BJ (cell line): ENCODE data around the gene NDUFB7. TPM values are rescaled to one million over a fixed set of nuclear protein-coding genes. Genes with fewer than 3 reads are reported as not detected.
A peak's percentile ranks its signal among the peaks of the same experiment; 100 is the strongest.
"Not testable (repeated sequence)": the region's sequence is repeated elsewhere in the genome, so short reads cannot be mapped to it uniquely, and the experiment has no call there.

Source experiments
- CTCF ChIA-PET: fragments of 350-600 bp; formaldehyde crosslinking; extraction: SDS; loops from one replicate; lab custom pipeline; 2021; ENCODE audit warnings: antibody characterized with exemption, inconsistent platforms; lab: Yijun Ruan, JAX
- POLR2A ChIA-PET: fragments of 300-600 bp; sonication (Branson Sonifier 250); formaldehyde crosslinking; extraction: SDS; loops from one replicate; lab custom pipeline; 2021; ENCODE audit warnings: antibody characterized with exemption; lab: Charles Lee
- DNase-seq: peaks from one replicate; pipeline ENCODE4 v3.0.0-alpha.2; 2011; ENCODE audit warnings: low read depth
- H3K27me3 ChIP-seq: 2 replicates; pipeline ENCODE4 v1.6.0; 2011; ENCODE audit warnings: low read length; ENCODE audit not compliant: control insufficient read depth, insufficient read depth
- H3K36me3 ChIP-seq: 2 replicates; pipeline ENCODE4 v1.5.1; 2011; ENCODE audit warnings: low read length; ENCODE audit not compliant: control insufficient read depth, insufficient read depth
- H3K4me3 ChIP-seq: 2 replicates; pipeline ENCODE4 v1.5.1; 2011; ENCODE audit warnings: low read depth, mild to moderate bottlenecking, control low read depth, low read length
- polyA plus RNA-seq: library from polyadenylated mRNA; depleted of rRNA; stranded (reverse); fragments of >200 nt; gene quantifications from 2 replicates; pipeline ENCODE4 v1.2.3, GENCODE V29; 2011
- TF ChIP-seq, protein P1 (sequence below): IDR thresholded peaks from 2 replicates; pipeline ENCODE4 v1.5.1; 2011; ENCODE audit warnings: low read depth, mild to moderate bottlenecking, control low read depth, inconsistent platforms, low read length, moderate library complexity; ENCODE audit not compliant: insufficient read depth

NDUFB7 gene
- polyA plus RNA-seq, 1 experiment = 147 TPM

DNA sequence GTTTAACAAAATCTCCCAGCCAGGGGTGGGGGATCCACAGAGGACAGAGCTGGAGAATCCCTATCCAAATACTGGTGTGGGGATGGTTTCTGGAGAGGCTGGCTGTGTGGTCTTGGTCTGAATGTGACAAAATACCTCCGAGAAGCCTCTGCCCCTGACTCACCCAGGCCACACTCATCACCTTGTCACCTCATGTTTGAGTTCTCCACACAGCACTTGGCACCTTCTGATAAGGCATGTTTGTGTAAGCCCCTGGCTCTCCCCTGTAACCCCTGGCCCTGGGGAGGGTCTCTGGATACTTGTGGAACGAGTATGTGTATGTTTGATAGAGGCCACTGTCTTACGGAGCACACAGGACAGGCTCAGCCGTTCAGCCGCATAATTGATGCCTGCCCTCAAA lies 27.8 kb downstream of the NDUFB7 start:
- ChIA-PET CTCF (interaction anchor here (2.4 kb wide), 1 partner anchor 13 kb away, joined by 9 read pairs; no protein-coding TSS in a partner anchor), POLR2A (no interaction called here)
- TF ChIP-seq, protein P1, sequence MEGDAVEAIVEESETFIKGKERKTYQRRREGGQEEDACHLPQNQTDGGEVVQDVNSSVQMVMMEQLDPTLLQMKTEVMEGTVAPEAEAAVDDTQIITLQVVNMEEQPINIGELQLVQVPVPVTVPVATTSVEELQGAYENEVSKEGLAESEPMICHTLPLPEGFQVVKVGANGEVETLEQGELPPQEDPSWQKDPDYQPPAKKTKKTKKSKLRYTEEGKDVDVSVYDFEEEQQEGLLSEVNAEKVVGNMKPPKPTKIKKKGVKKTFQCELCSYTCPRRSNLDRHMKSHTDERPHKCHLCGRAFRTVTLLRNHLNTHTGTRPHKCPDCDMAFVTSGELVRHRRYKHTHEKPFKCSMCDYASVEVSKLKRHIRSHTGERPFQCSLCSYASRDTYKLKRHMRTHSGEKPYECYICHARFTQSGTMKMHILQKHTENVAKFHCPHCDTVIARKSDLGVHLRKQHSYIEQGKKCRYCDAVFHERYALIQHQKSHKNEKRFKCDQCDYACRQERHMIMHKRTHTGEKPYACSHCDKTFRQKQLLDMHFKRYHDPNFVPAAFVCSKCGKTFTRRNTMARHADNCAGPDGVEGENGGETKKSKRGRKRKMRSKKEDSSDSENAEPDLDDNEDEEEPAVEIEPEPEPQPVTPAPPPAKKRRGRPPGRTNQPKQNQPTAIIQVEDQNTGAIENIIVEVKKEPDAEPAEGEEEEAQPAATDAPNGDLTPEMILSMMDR = no peak
- Histone ChIP-seq H3K4me3 (no peak overlapping the region), H3K36me3 (no peaks in the 10 kb centered on the region; the same call in 1 of the 2 replicates), H3K27me3 (no peaks in the 10 kb centered on the region)
- DNase-seq = no peak

DNA sequence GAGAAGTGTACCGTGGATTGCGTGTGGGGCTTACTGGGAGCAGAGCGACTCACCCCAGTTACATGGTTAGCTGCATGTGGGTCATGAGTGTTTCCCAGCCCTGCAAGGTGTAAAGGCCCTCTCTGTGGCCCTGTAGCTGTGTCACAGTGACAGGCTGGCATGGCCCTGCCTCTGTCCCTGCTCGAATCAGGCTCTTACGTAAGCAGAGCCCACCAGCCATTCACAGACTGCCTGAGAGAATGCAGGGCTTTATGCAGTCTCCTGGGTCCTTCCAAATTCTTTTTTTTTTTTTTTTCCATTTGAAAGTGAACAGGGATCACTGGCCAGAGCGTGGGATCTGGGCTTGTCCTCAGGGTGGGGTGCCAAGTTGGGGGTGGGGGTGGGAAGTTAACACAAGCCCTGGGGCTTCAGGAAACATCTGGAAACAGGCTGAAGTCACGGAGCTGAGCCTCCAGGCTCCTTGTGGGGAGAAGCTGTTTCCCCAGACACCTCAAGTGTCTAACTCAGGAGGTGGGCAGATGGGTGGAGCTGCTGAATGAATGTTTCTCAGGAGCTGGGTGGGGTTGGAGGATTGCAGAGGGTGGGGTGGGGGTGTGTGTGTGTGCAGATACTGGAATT lies 29.0 kb downstream of the NDUFB7 start:
- Histone ChIP-seq H3K27me3 (no peaks in the 10 kb centered on the region), H3K36me3 (no peaks in the 10 kb centered on the region), H3K4me3 (no peak overlapping the region)
- TF ChIP-seq, protein P1 = no peak
- ChIA-PET CTCF (interaction anchor here (1.0 to 2.4 kb wide), 4 partner anchors 11 to 70 kb away, joined by 3 to 9 read pairs (median 4); no protein-coding TSS in a partner anchor), POLR2A (no interaction called here)
- peak; percentile 31 for DNase-seq

DNA sequence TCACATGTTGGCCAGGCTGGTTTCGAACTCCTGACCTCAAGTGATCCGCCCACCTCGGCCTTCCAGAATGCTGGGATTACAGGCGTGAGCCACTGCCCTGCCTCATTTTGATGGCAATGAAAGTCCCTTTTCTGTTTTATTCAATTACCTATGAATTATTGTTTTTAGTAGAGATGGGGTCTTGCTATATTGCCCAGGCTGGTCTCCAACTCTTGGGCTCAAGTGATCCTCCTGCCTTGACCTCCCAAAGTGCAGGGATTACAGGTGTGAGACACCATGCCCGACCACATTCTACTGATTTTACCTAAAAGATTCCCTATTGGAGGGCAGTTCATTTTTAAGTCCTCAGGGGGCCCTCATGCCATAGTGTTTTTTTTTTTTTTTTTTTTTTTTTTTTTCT lies 29.9 kb downstream of the NDUFB7 start:
- H3K4me3 ChIP-seq, DNase-seq, POLR2A ChIA-PET, H3K36me3 ChIP-seq, H3K27me3 ChIP-seq: not testable (repeated sequence)
- CTCF ChIA-PET = interaction anchor here (1.1 kb wide), 1 partner anchor 70 kb away, joined by 3 read pairs; no protein-coding TSS in a partner anchor

DNA sequence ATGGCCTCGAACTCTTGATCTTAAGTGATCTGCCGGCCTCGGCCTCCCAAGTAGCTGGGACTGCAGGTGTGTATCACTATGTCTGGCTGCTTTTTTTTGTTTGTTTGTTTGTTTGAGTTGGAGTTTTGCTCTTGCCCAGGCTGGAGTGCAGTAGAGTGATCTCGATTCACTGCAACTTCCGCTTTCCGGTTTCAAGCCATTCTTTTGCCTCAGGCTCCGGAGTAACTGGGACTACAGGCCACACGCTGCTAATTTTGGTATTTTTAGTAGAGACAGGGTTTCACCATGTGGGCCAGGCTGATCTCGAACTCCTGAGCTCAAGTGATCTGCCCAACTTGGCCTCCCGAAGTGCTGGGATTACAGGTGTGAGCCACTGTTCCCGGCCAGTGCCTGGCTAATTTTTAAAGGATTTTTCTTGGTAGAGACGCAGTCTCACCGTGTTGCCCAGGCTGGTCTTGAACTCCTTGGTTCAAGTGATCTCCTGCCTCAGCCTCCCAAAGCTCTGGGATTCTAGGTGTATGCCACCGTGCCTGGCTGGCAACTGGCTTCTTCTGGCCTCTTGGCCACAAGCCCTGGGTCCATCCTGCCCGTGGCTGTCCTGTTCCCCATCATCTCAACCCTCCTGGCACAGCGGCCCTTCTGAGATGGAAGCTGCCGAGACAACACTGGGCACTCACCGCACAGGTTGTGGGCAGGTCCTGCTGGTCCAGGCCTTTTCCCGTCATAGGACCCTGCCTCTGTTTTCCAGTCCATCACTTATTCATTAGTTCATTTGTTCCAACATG lies 30.9 kb downstream of the NDUFB7 start:
- CTCF ChIA-PET = interaction anchor here (0.7 to 0.8 kb wide), 2 partner anchors 13 to 16 kb away, joined by 3 read pairs; no protein-coding TSS in a partner anchor
- POLR2A ChIA-PET = no interaction called here

DNA sequence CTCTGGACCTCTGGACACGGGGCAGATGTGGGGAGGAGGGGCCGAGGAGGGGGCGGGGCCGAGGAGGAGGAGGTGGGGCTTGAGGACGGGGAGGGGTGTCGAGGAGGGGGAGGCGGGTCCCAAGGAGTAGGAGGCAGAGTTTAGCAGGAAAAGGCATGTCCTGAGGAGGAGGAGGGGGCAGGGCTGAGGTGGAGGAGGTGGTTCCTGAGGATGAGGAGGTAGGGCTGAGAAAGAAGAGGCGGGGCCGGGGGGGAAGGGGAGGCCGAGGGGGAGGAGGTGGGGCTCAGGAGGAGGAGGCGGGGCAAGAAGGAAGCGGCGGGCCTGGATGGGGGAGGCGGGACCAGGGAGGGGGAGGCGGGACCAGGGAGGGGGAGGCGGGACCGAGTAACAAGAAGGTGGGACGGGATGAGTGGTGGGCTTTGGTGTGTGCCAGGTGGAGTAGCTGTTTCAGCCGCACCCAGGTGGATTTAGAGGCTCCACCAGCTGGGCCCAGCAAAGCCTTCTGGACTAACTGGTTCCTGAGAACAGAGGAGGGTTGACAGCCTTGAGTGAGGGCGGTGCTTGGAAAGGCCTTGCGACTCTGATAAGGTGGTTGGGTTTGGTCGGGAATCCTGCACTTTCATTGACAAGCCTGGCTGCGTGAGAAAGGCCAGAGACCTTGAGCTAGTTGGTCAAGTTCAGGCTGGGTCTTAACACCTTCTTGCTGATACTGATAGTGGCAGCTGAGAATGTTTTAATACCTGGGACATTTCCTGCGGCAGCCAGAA lies 34.8 kb downstream of the NDUFB7 start:
- ChIA-PET CTCF (interaction anchor here (4.7 kb wide), 1 partner anchor 20 kb away, joined by 27 read pairs; no protein-coding TSS in a partner anchor), POLR2A (no interaction called here)
- H3K27me3 ChIP-seq = no peaks in the 10 kb centered on the region
- no peak overlapping the region for H3K4me3 ChIP-seq
- TF ChIP-seq, protein P1 = no peak
- H3K36me3 ChIP-seq = no peaks in the 10 kb centered on the region
- no peak for DNase-seq

More for the DNA sequence above, 30.9 kb downstream of the NDUFB7 start:
- Histone ChIP-seq H3K4me3 (no peak overlapping the region), H3K36me3 (no peaks in the 10 kb centered on the region), H3K27me3 (no peaks in the 10 kb centered on the region)
- DNase-seq = no peak
- TF ChIP-seq, protein P1 = no peak
